ENCODE measurements around the gene NARS2.

Gene NARS2

DNA sequence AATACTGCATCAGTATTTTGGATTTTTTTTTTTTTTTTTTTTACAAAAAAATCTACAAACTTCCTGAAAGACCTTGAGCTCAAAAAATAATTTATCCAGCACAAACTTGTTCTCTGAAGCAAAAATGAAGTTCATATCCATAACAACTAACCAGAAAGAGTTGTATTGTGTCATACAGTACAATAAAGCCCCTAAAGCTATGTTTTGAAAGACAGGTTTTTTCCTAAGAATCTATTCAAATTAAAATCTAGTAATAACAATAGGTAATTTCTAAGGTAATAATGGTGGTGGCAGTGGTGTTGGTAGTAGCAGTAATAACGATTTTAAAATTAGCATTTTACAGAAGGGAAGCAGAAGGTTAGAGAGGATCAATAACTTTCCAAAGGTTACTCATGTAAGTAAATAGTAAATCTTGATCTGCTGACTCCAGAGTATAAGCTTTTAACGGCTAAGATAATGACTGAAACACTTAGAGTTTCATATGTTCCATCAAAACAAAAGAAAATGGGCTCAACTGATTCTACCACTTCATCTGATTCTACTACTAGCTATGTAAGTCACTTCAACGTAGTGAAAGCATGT, 103.7 kb downstream of the NARS2 start:
- Histone ChIP-seq H2AFZ (ENCODE audit: low read depth) (no peak overlapping the region), H3K9ac (no peak overlapping the region), H3K27me3 (ENCODE audit: insufficient read depth, low read depth) (no peaks in the 10 kb centered on the region), H3K79me2 (ENCODE audit: insufficient read depth, low read depth) (no peaks in the 10 kb centered on the region), H3K4me3 (IDR thresholded peaks at IDR 0.05; ENCODE audit: insufficient read depth, low read depth, low read length) (no peak overlapping the region), H4K20me1 (ENCODE audit: insufficient read depth) (no peaks in the 10 kb centered on the region), H3K4me1 (ENCODE audit: low read depth, poor library complexity, severe bottlenecking) (peaks cover 17% of the 10 kb centered on the region), H3K27ac (no peak overlapping the region), H3K4me2 (no peak overlapping the region), H3K36me3 (ENCODE audit: insufficient read depth) (no peaks in the 10 kb centered on the region)
- TF ChIP-seq CTCF (conservative IDR thresholded peaks at IDR 0.05; ENCODE audit: low read depth, low read length): no peak

- Histone ChIP-seq H2AFZ (ENCODE audit: low read depth) (no peak overlapping the region), H3K27ac (no peak overlapping the region), H3K4me1 (ENCODE audit: low read depth, poor library complexity, severe bottlenecking) (peaks cover 25% of the 10 kb centered on the region), H4K20me1 (ENCODE audit: insufficient read depth) (no peaks in the 10 kb centered on the region), H3K79me2 (ENCODE audit: insufficient read depth, low read depth) (no peaks in the 10 kb centered on the region), H3K36me3 (ENCODE audit: insufficient read depth) (no peaks in the 10 kb centered on the region), H3K9ac (no peak overlapping the region), H3K4me2 (no peak overlapping the region), H3K27me3 (ENCODE audit: insufficient read depth, low read depth) (no peaks in the 10 kb centered on the region), H3K4me3 (IDR thresholded peaks at IDR 0.05; ENCODE audit: insufficient read depth, low read depth, low read length) (no peak overlapping the region)
- no peak for TF ChIP-seq CTCF (conservative IDR thresholded peaks at IDR 0.05; ENCODE audit: low read depth, low read length)
These were observed 104.8 kb downstream of the NARS2 start for GRCh38 chr11:78469896-78470295.

DNA sequence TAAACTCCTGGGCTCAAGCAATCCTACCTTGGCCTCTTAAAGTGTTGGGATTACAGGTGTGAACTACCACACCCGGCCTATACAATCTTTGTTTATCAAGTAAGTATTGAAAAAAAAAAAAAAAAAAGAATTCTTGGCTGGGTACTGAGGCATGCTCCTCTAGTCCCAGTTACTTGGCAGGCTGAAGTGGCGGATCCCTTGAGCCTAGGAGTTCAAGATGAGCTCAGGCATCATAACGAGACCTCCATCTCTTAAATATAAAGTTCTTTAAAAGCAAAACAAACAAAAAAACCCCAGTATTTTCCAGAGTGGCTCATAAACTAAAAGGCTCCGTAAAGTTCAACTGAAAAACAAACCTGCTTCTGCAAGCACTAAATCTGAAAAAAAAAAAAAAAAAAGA, 106.7 kb downstream of the NARS2 start:
- no peak overlapping the region for H2AFZ ChIP-seq (ENCODE audit: low read depth)
- no peak for TF ChIP-seq CTCF (conservative IDR thresholded peaks at IDR 0.05; ENCODE audit: low read depth, low read length)
- H3K9ac ChIP-seq: no peak overlapping the region
- H3K36me3 ChIP-seq (ENCODE audit: insufficient read depth): no peaks in the 10 kb centered on the region; the same call in 1 of the 2 replicates
- no peak overlapping the region for H3K27ac ChIP-seq
- no peaks in the 10 kb centered on the region for H4K20me1 ChIP-seq (ENCODE audit: insufficient read depth)
- H3K4me3 ChIP-seq (IDR thresholded peaks at IDR 0.05; ENCODE audit: insufficient read depth, low read depth, low read length): no peak overlapping the region
- no peaks in the 10 kb centered on the region for H3K79me2 ChIP-seq (ENCODE audit: insufficient read depth, low read depth)
- no peak overlapping the region for H3K4me2 ChIP-seq
- peaks cover 32% of the 10 kb centered on the region for H3K4me1 ChIP-seq (ENCODE audit: low read depth, poor library complexity, severe bottlenecking)
- H3K27me3 ChIP-seq (ENCODE audit: insufficient read depth, low read depth): no peaks in the 10 kb centered on the region

- no peak overlapping the region for H2AFZ ChIP-seq (ENCODE audit: low read depth)
- no peaks in the 10 kb centered on the region for H3K79me2 ChIP-seq (ENCODE audit: insufficient read depth, low read depth)
- H3K27ac ChIP-seq: no peak overlapping the region
- H4K20me1 ChIP-seq (ENCODE audit: insufficient read depth): no peaks in the 10 kb centered on the region
- H3K4me2 ChIP-seq: no peak overlapping the region
- TF ChIP-seq CTCF (conservative IDR thresholded peaks at IDR 0.05; ENCODE audit: low read depth, low read length): no peak
- peaks cover 32% of the 10 kb centered on the region for H3K4me1 ChIP-seq (ENCODE audit: low read depth, poor library complexity, severe bottlenecking)
- no peaks in the 10 kb centered on the region for H3K27me3 ChIP-seq (ENCODE audit: insufficient read depth, low read depth)
- H3K9ac ChIP-seq: no peak overlapping the region
- H3K36me3 ChIP-seq (ENCODE audit: insufficient read depth): no peaks in the 10 kb centered on the region; the same call in 1 of the 2 replicates
- H3K4me3 ChIP-seq (IDR thresholded peaks at IDR 0.05; ENCODE audit: insufficient read depth, low read depth, low read length): no peak overlapping the region
These were observed 107.3 kb downstream of the NARS2 start for GRCh38 chr11:78467370-78467769.
